Measurements from ENCODE around the gene LRRC25. TPM values are rescaled to one million over a fixed set of nuclear protein-coding genes. Genes with fewer than 3 reads are reported as not detected.
A peak's percentile ranks its signal among the peaks of the same experiment; 100 is the strongest.

LRRC25 gene
- total and polyA plus RNA-seq, 2 of the 4 experiments (the other 2 are of a cell fraction) = 0.03 TPM; not detected in 1

GRCh38 chr19:18385359-18385674 lies 12.1 kb downstream of the LRRC25 start:
- CTCF ChIA-PET = interaction anchor here (0.8 kb wide), 1 partner anchor 34 kb away, joined by 4 read pairs; the partner anchor contains the start of gene SSBP4
- TF ChIP-seq MAZ (IDR thresholded peaks at IDR 0.05; ENCODE audit: borderline replicate concordance, low read depth, low read length) (no peak), MAFK (IDR thresholded peaks at IDR 0.05; ENCODE audit: low read depth, low read length) (no peak), MXI1 (IDR thresholded peaks at IDR 0.05; ENCODE audit: borderline replicate concordance, low read depth, low read length) (no peak), SMC3 (IDR thresholded peaks at IDR 0.05; ENCODE audit: low read depth, low read length) (no peak), POLR2A (IDR thresholded peaks at IDR 0.05; ENCODE audit: low read depth, low read length) (no peak), CEBPB (IDR thresholded peaks at IDR 0.05; ENCODE audit: low read depth, low read length) (no peak), BHLHE40 (IDR thresholded peaks at IDR 0.05; ENCODE audit: low read depth, low read length) (no peak), FOS (IDR thresholded peaks at IDR 0.05; ENCODE audit: low read depth, low read length) (no peak), USF2 (IDR thresholded peaks at IDR 0.05; ENCODE audit: low read depth, low read length) (no peak), ELK1 (IDR thresholded peaks at IDR 0.05; ENCODE audit: borderline replicate concordance, low read depth, low read length) (no peak)

More at GRCh38 chr19:18385359-18385674, 12.1 kb downstream of the LRRC25 start:
- no peak for ATAC-seq (ENCODE audit: low read depth)
- H2BK20ac ChIP-seq (ENCODE audit: low read depth, low read length) = peak overlapping the region; percentile 45
- peaks cover 24% of the 10 kb centered on the region for H4K20me1 ChIP-seq (ENCODE audit: insufficient read depth, low read length)
- no peaks in the 10 kb centered on the region for H3K27me3 ChIP-seq (ENCODE audit: control insufficient read depth, insufficient read depth, low read length)
- H3K4me1 ChIP-seq (ENCODE audit: control insufficient read depth, insufficient read depth, low read length) = peaks cover 17% of the 10 kb centered on the region
- H3K9ac ChIP-seq (ENCODE audit: low read depth, low read length) = no peak overlapping the region
- peak overlapping the region; percentile 21; the same call in 1 of the 2 replicates for H3K27ac ChIP-seq (ENCODE audit: insufficient read depth, low read length)
- H2BK5ac ChIP-seq (ENCODE audit: low read depth, low read length, poor library complexity, severe bottlenecking) = peak overlapping the region; percentile 51
- WGBS, 2 experiments (ENCODE audit: extremely low coverage in 2 of 2, insufficient read length in 1 of 2) = 100% methylated on average over 1 of the region's 3 CpGs; no CpG with 5 or more reads in 1 of the 2 experiments
- no TSS peak for BruUV-seq (replicated peaks)
- H4K91ac ChIP-seq (ENCODE audit: insufficient read depth, low read depth, low read length) = peak overlapping the region; percentile 40
- peak overlapping the region in 1 of 2 experiments; percentile 49; a peak in 3 of 4 replicates for H4K8ac ChIP-seq (ENCODE audit: low read depth in 2 of 2, low read length in 2 of 2)
- peak overlapping the region; percentile 72 for H2AK5ac ChIP-seq (ENCODE audit: low read depth, low read length)
- H3K9me3 ChIP-seq (ENCODE audit: control insufficient read depth, insufficient read depth, low read length) = no peaks in the 10 kb centered on the region
- peak overlapping the region; percentile 87; the same call in 2 of the 3 replicates for H2BK15ac ChIP-seq (ENCODE audit: low read depth, low read length)
- H3K23ac ChIP-seq (ENCODE audit: low read depth, low read length) = no peak overlapping the region
- peak overlapping the region; percentile 86 for H2BK120ac ChIP-seq (ENCODE audit: low read depth, low read length)
- no peak overlapping the region for H2AFZ ChIP-seq (replicated peaks; ENCODE audit: low read length, poor library complexity)
- intact Hi-C loops (cut with micrococcal nuclease) (no loop called here), in situ Hi-C loops (cut with MboI; ENCODE audit: low sequenced_read_pairs) (no loop called here), dilution Hi-C loops (cut with HindIII; ENCODE audit: low sequenced_read_pairs, unreplicated experiment) (no loop called here)
- H3K9me1 ChIP-seq (ENCODE audit: insufficient read depth, low read length) = peaks cover 10% of the 10 kb centered on the region; the same call in 1 of the 2 replicates
- no peak overlapping the region for H3K4me2 ChIP-seq (ENCODE audit: low read depth, low read length)
- DNase-seq = no peak
- peaks cover 0 to 34% of the 10 kb centered on the region in 2 experiments; a peak in 3 of 4 replicates for H3K79me1 ChIP-seq (ENCODE audit: low read depth in 1 of 2, low read length in 2 of 2)
- H3K14ac ChIP-seq (replicated peaks; ENCODE audit: low read depth, low read length) = peak overlapping the region; percentile 54; the same call in 1 of the 2 replicates
- peak overlapping the region; percentile 59 for H3K4ac ChIP-seq (ENCODE audit: low read depth, low read length)
- peak overlapping the region; percentile 21 for H2AK9ac ChIP-seq (replicated peaks; ENCODE audit: low read depth, low read length, poor library complexity)
- H3K36me3 ChIP-seq (ENCODE audit: control insufficient read depth, insufficient read depth, low read length) = peaks cover 9% of the 10 kb centered on the region; the same call in 1 of the 2 replicates
- peak overlapping the region; percentile 83 for H3K18ac ChIP-seq (ENCODE audit: low read depth, low read length)
- H3K4me3 ChIP-seq (ENCODE audit: insufficient read depth, low read depth, low read length) = no peak overlapping the region
- H4K5ac ChIP-seq (ENCODE audit: low read depth, low read length) = peak overlapping the region; percentile 94
- POLR2A ChIA-PET (ENCODE audit: unreplicated experiment) = no interaction called here
- H3K56ac ChIP-seq (ENCODE audit: extremely low read depth, insufficient read depth, low read length) = no peak overlapping the region
